Uterus (tissue), 4 donors: ENCODE measurements around the gene GRAMD2B. TPM values are rescaled to one million over a fixed set of nuclear protein-coding genes. Genes with fewer than 3 reads are reported as not detected.

Source experiments
- DNase-seq, 2 donors: peaks; one replicate each; pipeline ENCODE4 v3.0.0-alpha.2; 2019 to 2020
- H3K27ac ChIP-seq, 2 donors: fragments of 200-600 bp; sonication (generic); 1 replicate in 1 of 2; 2 replicates in 1 of 2; pipeline ENCODE4 v1.5.1; 2016 to 2018
- H3K27me3 ChIP-seq, 2 donors: fragments of 200-600 bp; sonication (generic); one replicate each; pipeline ENCODE4 v1.5.1; 2018 to 2019; ENCODE audit warnings: control low read depth in 1 of 2
- H3K36me3 ChIP-seq, 2 donors: fragments of 200-600 bp; sonication (generic); one replicate each; pipeline ENCODE4 v1.5.1; 2019; ENCODE audit warnings: control low read depth in 1 of 2
- H3K4me1 ChIP-seq, 2 donors: fragments of 200-600 bp; sonication (generic); one replicate each; pipeline ENCODE4 v1.5.1; 2018 to 2019; ENCODE audit warnings: control low read depth in 1 of 2
- H3K4me3 ChIP-seq, 2 donors: fragments of 200-600 bp; sonication (generic); 1 replicate in 1 of 2; 2 replicates in 1 of 2; pipeline ENCODE4 v1.5.1; 2018 to 2019; ENCODE audit warnings: mild to moderate bottlenecking in 1 of 2
- H3K9me3 ChIP-seq, 2 donors: fragments of 200-600 bp; sonication (generic); one replicate each; pipeline ENCODE4 v1.5.1; 2019; ENCODE audit warnings: control low read depth in 1 of 2
- POLR2A ChIP-seq, 2 donors: fragments of 450-650 bp; IDR thresholded peaks; one replicate each; pipeline ENCODE4 v1.6.1; 2016; ENCODE audit warnings: antibody characterized with exemption in 2 of 2, mild to moderate bottlenecking in 1 of 2, moderate library complexity in 1 of 2
- intact Hi-C: fragments of 100-400 bp; cut with DNase I; formaldehyde crosslinking; loops from one replicate; pipeline ENCODE4 v1.15.1; 2023; ENCODE audit warnings: low total_unique reads
- total RNA-seq, 4 donors: library from RNA; depleted of rRNA in 3 of 4; stranded (reverse); fragments of >200 nt in 3 of 4; gene quantifications; one replicate each; pipeline versions ENCODE4 v1.1.0 to v1.2.4, GENCODE V29; 2014 to 2023
- TF ChIP-seq, protein P1 (sequence below), 4 experiments: fragments of 200-600 bp in 2 of 4; fragments of 450-650 bp in 2 of 4; sonication (generic) in 2 of 4; IDR thresholded peaks; one replicate each; pipeline ENCODE4 v1.5.1; 2016 to 2019; ENCODE audit warnings: antibody characterized with exemption in 4 of 4, mild to moderate bottlenecking in 2 of 4, moderate library complexity in 1 of 4
- donor health status: DM: yes; HTN: yes; CAD: no.

Gene GRAMD2B
- total RNA-seq, 4 donors from 2014 or later = 34.0 to 91.5 (median 58.8) TPM

DNA sequence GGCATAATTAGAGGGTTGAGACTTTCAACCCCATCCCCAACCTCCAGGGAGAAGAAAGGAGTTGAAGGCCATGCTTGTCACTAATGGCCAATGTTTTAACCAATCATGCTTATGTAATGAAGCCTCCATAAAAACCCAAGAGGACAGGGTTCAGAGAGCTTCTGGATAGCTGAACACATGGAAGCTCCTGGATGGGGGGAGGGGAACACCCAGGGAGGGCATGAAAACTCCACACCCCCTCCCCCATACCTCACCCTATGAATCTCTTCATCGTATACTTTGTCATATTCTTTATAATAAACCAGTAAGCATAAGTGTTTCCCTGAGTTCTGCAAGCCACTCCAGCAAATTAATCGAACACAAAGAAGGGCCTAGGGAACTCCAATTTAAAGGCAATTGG, 90.1 kb downstream of the GRAMD2B start:
- Histone ChIP-seq H3K9me3 (no peaks in the 10 kb centered on the region), H3K4me1 (peaks cover 0 to 7% of the 10 kb centered on the region in 2 donors), H3K27ac (peak overlapping the region; percentile 83 to 95), H3K36me3 (no peaks in the 10 kb centered on the region), H3K27me3 (no peaks in the 10 kb centered on the region), H3K4me3 (no peak overlapping the region)
- no peak for DNase-seq
- TF ChIP-seq, protein P1, sequence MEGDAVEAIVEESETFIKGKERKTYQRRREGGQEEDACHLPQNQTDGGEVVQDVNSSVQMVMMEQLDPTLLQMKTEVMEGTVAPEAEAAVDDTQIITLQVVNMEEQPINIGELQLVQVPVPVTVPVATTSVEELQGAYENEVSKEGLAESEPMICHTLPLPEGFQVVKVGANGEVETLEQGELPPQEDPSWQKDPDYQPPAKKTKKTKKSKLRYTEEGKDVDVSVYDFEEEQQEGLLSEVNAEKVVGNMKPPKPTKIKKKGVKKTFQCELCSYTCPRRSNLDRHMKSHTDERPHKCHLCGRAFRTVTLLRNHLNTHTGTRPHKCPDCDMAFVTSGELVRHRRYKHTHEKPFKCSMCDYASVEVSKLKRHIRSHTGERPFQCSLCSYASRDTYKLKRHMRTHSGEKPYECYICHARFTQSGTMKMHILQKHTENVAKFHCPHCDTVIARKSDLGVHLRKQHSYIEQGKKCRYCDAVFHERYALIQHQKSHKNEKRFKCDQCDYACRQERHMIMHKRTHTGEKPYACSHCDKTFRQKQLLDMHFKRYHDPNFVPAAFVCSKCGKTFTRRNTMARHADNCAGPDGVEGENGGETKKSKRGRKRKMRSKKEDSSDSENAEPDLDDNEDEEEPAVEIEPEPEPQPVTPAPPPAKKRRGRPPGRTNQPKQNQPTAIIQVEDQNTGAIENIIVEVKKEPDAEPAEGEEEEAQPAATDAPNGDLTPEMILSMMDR (IDR thresholded peaks at IDR 0.05) = no peak
- TF ChIP-seq POLR2A (IDR thresholded peaks at IDR 0.05) = no peak
- intact Hi-C loops = no loop called here

DNA sequence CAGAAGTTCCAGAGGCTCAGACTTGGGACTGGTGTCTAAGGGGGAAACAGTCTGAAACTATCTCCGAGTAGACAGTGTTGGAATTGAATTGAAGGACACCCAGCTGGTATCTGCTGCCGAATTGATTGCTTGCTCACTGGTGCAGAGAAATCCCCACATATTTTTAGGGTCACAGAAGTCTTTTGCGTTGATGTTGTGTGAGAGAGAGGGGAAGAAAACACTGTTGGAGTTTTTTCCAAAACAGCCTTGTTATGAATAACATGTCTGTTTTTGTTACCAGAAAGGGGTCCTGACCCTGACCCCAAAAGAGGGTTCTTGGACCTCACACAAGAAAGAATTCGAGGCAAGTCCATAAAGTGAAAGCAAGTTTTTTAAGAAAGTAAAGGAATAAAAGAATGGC, 90.5 kb downstream of the GRAMD2B start:
- DNase-seq = no peak
- peaks cover 0 to 9% of the 10 kb centered on the region in 2 donors for H3K4me1 ChIP-seq
- peak overlapping the region; percentile 83 to 95 for H3K27ac ChIP-seq
- H3K36me3 ChIP-seq = no peaks in the 10 kb centered on the region
- H3K4me3 ChIP-seq = no peak overlapping the region
- intact Hi-C loops = no loop called here
- no peak for TF ChIP-seq POLR2A (IDR thresholded peaks at IDR 0.05)
- TF ChIP-seq, protein P1 (IDR thresholded peaks at IDR 0.05) = no peak
- H3K27me3 ChIP-seq = no peaks in the 10 kb centered on the region
- H3K9me3 ChIP-seq = no peaks in the 10 kb centered on the region

- no peaks in the 10 kb centered on the region for H3K9me3 ChIP-seq
- no peaks in the 10 kb centered on the region for H3K36me3 ChIP-seq
- DNase-seq = no peak
- peak overlapping the region; percentile 83 to 95 for H3K27ac ChIP-seq
- TF ChIP-seq POLR2A (IDR thresholded peaks at IDR 0.05) = no peak
- TF ChIP-seq, protein P1 (IDR thresholded peaks at IDR 0.05) = no peak
- no peak overlapping the region for H3K4me3 ChIP-seq
- H3K27me3 ChIP-seq = no peaks in the 10 kb centered on the region
- H3K4me1 ChIP-seq = peaks cover 0 to 9% of the 10 kb centered on the region in 2 donors
- intact Hi-C loops = no loop called here
These were observed 90.9 kb downstream of the GRAMD2B start for GRCh38 chr5:126514131-126514557.

DNA sequence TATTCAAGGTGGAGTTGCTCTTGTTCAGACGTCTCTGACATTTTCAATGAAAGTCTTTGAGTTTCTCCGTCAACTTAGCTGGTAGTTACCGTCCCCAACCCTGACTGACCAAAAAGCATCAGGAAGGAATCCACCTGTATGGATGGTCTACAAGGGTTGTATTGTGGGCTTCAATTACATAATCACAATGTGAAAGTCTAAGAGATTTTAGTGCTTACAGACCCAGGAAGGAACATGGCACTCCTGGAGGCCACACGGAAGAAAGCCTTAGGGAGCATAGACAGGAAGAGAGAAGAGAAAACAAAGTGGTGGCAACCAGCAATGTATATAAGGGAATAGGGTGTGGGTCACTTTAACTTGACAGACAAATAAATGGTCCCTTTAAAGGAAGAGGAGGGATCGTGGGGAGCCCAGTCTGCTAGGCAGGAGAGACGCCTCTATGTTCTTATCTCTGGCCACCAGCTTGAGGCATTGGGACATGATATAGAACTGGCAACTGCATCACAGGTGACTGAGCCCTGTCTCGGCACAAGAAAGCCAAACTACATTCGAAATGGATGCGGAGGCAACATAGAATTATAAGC, 91.4 kb downstream of the GRAMD2B start:
- DNase-seq = no peak
- no peak overlapping the region for H3K4me3 ChIP-seq
- H3K27me3 ChIP-seq = no peaks in the 10 kb centered on the region
- intact Hi-C loops = no loop called here
- H3K4me1 ChIP-seq = peaks cover 0 to 9% of the 10 kb centered on the region in 2 donors
- H3K36me3 ChIP-seq = no peaks in the 10 kb centered on the region
- TF ChIP-seq, protein P1 (IDR thresholded peaks at IDR 0.05) = no peak
- no peak for TF ChIP-seq POLR2A (IDR thresholded peaks at IDR 0.05)
- H3K9me3 ChIP-seq = no peaks in the 10 kb centered on the region
- peak overlapping the region; percentile 83 to 95 for H3K27ac ChIP-seq

DNA sequence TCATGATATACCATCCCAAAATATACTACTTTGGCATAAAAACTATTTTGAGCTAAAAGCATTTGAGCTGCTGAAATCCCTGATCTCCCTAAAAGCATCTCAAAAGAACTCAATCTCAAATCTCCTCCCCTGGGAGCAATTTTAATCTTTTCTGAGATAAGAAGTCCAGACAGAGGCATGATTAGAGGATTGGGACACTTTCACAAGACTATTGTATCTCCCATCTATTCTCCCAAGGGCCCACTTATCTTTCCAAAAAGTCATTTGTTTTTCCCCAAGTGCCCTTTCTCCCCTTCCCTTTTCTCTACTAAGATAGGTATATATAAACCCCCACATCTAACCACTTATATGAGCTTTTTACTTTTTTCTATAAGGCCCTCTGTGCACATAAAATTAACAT, 92.1 kb downstream of the GRAMD2B start:
- Histone ChIP-seq H3K27me3 (no peaks in the 10 kb centered on the region), H3K27ac (peak overlapping the region; percentile 83 to 95), H3K4me3 (no peak overlapping the region), H3K9me3 (no peaks in the 10 kb centered on the region), H3K36me3 (no peaks in the 10 kb centered on the region), H3K4me1 (peaks cover 0 to 9% of the 10 kb centered on the region in 2 donors)
- TF ChIP-seq, protein P1 (IDR thresholded peaks at IDR 0.05) = no peak
- no peak for TF ChIP-seq POLR2A (IDR thresholded peaks at IDR 0.05)
- no peak for DNase-seq
- intact Hi-C loops = no loop called here
